Thyroid gland (tissue), 4 donors: ENCODE measurements around the gene PLEKHG3. TPM values are rescaled to one million over a fixed set of nuclear protein-coding genes. Genes with fewer than 3 reads are reported as not detected.

ENCODE experiments used
- DNase-seq, 2 donors: peaks; one replicate each; pipeline ENCODE4 v3.0.0-alpha.2; 2019
- H3K27ac ChIP-seq, 3 donors: fragments of 200-600 bp; sonication (generic); 1 replicate in 2 of 3; 2 replicates in 1 of 3; pipeline ENCODE4 v1.5.1; 2016 to 2019; ENCODE audit warnings: mild to moderate bottlenecking in 1 of 3, moderate library complexity in 1 of 3
- H3K27me3 ChIP-seq: fragments of 200-600 bp; sonication (generic); one replicate; pipeline ENCODE4 v1.5.1; 2019
- H3K36me3 ChIP-seq, 2 donors: fragments of 200-600 bp; sonication (generic); one replicate each; pipeline ENCODE4 v1.5.1; 2016 to 2019
- H3K4me1 ChIP-seq, 2 donors: fragments of 200-600 bp; sonication (generic); one replicate each; pipeline ENCODE4 v1.5.1; 2017 to 2019
- H3K4me3 ChIP-seq, 3 donors: fragments of 200-600 bp; sonication (generic); replicated peaks in 1 of 3; 1 replicate in 2 of 3; 2 replicates in 1 of 3; pipeline ENCODE4 v1.5.1; 2016; ENCODE audit warnings: mild to moderate bottlenecking in 1 of 3
- H3K9me3 ChIP-seq: fragments of 200-600 bp; sonication (generic); one replicate; pipeline ENCODE4 v1.5.1; 2017
- CTCF ChIP-seq, 6 experiments: fragments of 200-600 bp in 3 of 6; fragments of 450-650 bp in 3 of 6; sonication (generic) in 3 of 6; IDR thresholded peaks; one replicate each; pipeline ENCODE4 v1.5.1; 2016 to 2019; ENCODE audit warnings: antibody characterized with exemption in 6 of 6, mild to moderate bottlenecking in 2 of 6, inconsistent platforms in 1 of 6, moderate library complexity in 1 of 6
- POLR2A ChIP-seq, 2 donors: fragments of 450-650 bp; IDR thresholded peaks; one replicate each; pipeline ENCODE4 v1.6.1; 2017; ENCODE audit warnings: antibody characterized with exemption in 2 of 2, mild to moderate bottlenecking in 2 of 2, moderate library complexity in 1 of 2
- WGBS, 2 donors: methylation state at CpG; one replicate each; pipeline ENCODE4 v1.1.5; 2017; 5-methylcytosine and 5-hydroxymethylcytosine counted together
- intact Hi-C: fragments of 100-400 bp; cut with DNase I; formaldehyde crosslinking; loops from one replicate; pipeline ENCODE4 v1.15.1; 2023
- total RNA-seq, 4 donors: library from RNA; depleted of rRNA; stranded (reverse); fragments of >200 nt; gene quantifications; one replicate each; pipeline ENCODE4 v1.2.3, GENCODE V29; 2016

Gene PLEKHG3
- total RNA-seq, 4 donors from 2014 or later, result 41.0 to 83.0 (median 54.6) TPM

- WGBS, 2 donors, result 40 to 41% methylated on average over 4 of the region's 4 CpGs
- Histone ChIP-seq H3K4me3 (no peak overlapping the region), H3K27me3 (no peaks in the 10 kb centered on the region), H3K36me3 (no peaks in the 10 kb centered on the region), H3K4me1 (peaks cover 50 to 69% of the 10 kb centered on the region in 2 donors), H3K27ac (peak overlapping the region; percentile 93 to 97 (median 94)), H3K9me3 (no peaks in the 10 kb centered on the region)
- intact Hi-C loops, result no loop called here
- no peak for DNase-seq
- TF ChIP-seq CTCF (IDR thresholded peaks at IDR 0.05), result no peak
Measured at GRCh38 chr14:64706119-64706592, 1.9 kb downstream of the PLEKHG3 start.

- intact Hi-C loops, result no loop called here
- H3K27ac ChIP-seq, result peak overlapping the region; percentile 0 to 94 (median 93)
- WGBS, 2 donors, result 62 to 72% methylated on average over 14 of the region's 14 CpGs
- H3K4me1 ChIP-seq, result peaks cover 45 to 63% of the 10 kb centered on the region in 2 donors
- H3K9me3 ChIP-seq, result no peaks in the 10 kb centered on the region
- DNase-seq, result no peak
- H3K36me3 ChIP-seq, result no peaks in the 10 kb centered on the region
- TF ChIP-seq POLR2A (IDR thresholded peaks at IDR 0.05) (no peak), CTCF (IDR thresholded peaks at IDR 0.05) (no peak)
- H3K27me3 ChIP-seq, result no peaks in the 10 kb centered on the region
- H3K4me3 ChIP-seq, result no peak overlapping the region
Measured at GRCh38 chr14:64706593-64707193, 2.5 kb downstream of the PLEKHG3 start.

- Histone ChIP-seq H3K27me3 (no peaks in the 10 kb centered on the region), H3K4me3 (no peak overlapping the region), H3K9me3 (no peaks in the 10 kb centered on the region), H3K36me3 (no peaks in the 10 kb centered on the region), H3K4me1 (peaks cover 36 to 54% of the 10 kb centered on the region in 2 donors), H3K27ac (peak overlapping the region in 1 of 3 donors; percentile 39)
- no peak for DNase-seq
- 73 to 80% methylated on average over 7 of the region's 7 CpGs for WGBS, 2 donors
- TF ChIP-seq POLR2A (IDR thresholded peaks at IDR 0.05), result no peak
- TF ChIP-seq CTCF (IDR thresholded peaks at IDR 0.05), result no peak
- intact Hi-C loops, result no loop called here
Measured at GRCh38 chr14:64707661-64708060, 3.4 kb downstream of the PLEKHG3 start.

- DNase-seq, result peak; percentile 51 to 60
- intact Hi-C loops, result no loop called here
- Histone ChIP-seq H3K4me1 (peaks cover 32 to 48% of the 10 kb centered on the region in 2 donors), H3K27me3 (no peaks in the 10 kb centered on the region), H3K27ac (peak overlapping the region in 2 of 3 donors; percentile 35 to 39), H3K9me3 (no peaks in the 10 kb centered on the region), H3K4me3 (no peak overlapping the region), H3K36me3 (no peaks in the 10 kb centered on the region)
- TF ChIP-seq POLR2A (IDR thresholded peaks at IDR 0.05) (no peak), CTCF (IDR thresholded peaks at IDR 0.05) (no peak)
- 45 to 49% methylated on average over 18 of the region's 18 CpGs for WGBS, 2 donors
Measured at GRCh38 chr14:64708148-64709004, 4.2 kb downstream of the PLEKHG3 start.

GRCh38 chr14:64709126-64709525 is 4.9 kb downstream of the PLEKHG3 start:
- Histone ChIP-seq H3K27me3 (no peaks in the 10 kb centered on the region), H3K4me1 (peaks cover 32 to 43% of the 10 kb centered on the region in 2 donors), H3K9me3 (no peaks in the 10 kb centered on the region), H3K27ac (peak overlapping the region in 2 of 3 donors; percentile 35 to 39), H3K36me3 (no peaks in the 10 kb centered on the region), H3K4me3 (no peak overlapping the region)
- TF ChIP-seq POLR2A (IDR thresholded peaks at IDR 0.05) (no peak), CTCF (IDR thresholded peaks at IDR 0.05) (no peak)
- intact Hi-C loops, result no loop called here
- 68 to 80% methylated on average over 5 of the region's 5 CpGs for WGBS, 2 donors
- DNase-seq, result no peak
